PC-9 (cell line): ENCODE data around the gene HMGA1. TPM values are rescaled to one million over a fixed set of nuclear protein-coding genes. Genes with fewer than 3 reads are reported as not detected.

ENCODE experiments used
- BruUV-seq: library from RNA; stranded (reverse); fragments of 400-500 nt; replicated peaks from 2 replicates; lab custom pipeline; 2021; lab: Mats Ljungman, UMichigan
- CTCF ChIA-PET: fragments of 300-600 bp; sonication (Branson Sonifier 250); formaldehyde crosslinking; loops from one replicate; lab custom pipeline; 2022; ENCODE audit warnings: antibody characterized with exemption; lab: Charles Lee
- POLR2A ChIA-PET: fragments of 300-600 bp; sonication (Branson Sonifier 250); formaldehyde crosslinking; loops from one replicate; lab custom pipeline; 2022; ENCODE audit warnings: antibody characterized with exemption; ENCODE audit not compliant: unreplicated experiment; lab: Charles Lee
- DNase-seq, 2 experiments: peaks; one replicate each; pipeline versions ENCODE4 v3.0.0 to v3.0.0-alpha.2; 2015 to 2022; ENCODE audit warnings: mixed read lengths in 1 of 2
- H2AFZ ChIP-seq: fragments of 200-600 bp; sonication (generic); 2 replicates; pipeline ENCODE4 v1.8.1; 2017; ENCODE audit warnings: antibody characterized with exemption
- H3F3A ChIP-seq: fragments of 200-600 bp; sonication (generic); 2 replicates; pipeline ENCODE4 v1.8.1; 2017; ENCODE audit warnings: antibody characterized with exemption, mild to moderate bottlenecking, low read depth; ENCODE audit not compliant: insufficient read depth
- H3K27ac ChIP-seq: fragments of 200-600 bp; sonication (generic); 2 replicates; pipeline ENCODE4 v1.6.1; 2016; ENCODE audit warnings: mixed run types
- H3K27me3 ChIP-seq: fragments of 200-600 bp; sonication (generic); 2 replicates; pipeline ENCODE4 v1.6.1; 2016; ENCODE audit warnings: low read depth, mixed run types; ENCODE audit not compliant: insufficient read depth
- H3K36me3 ChIP-seq: fragments of 200-600 bp; sonication (generic); 2 replicates; pipeline ENCODE4 v1.6.1; 2016; ENCODE audit warnings: low read depth, mixed run types
- H3K4me1 ChIP-seq: fragments of 200-600 bp; sonication (generic); replicated peaks from 2 replicates; pipeline ENCODE4 v1.6.1; 2016; ENCODE audit warnings: mixed run types; ENCODE audit not compliant: insufficient read depth
- H3K4me2 ChIP-seq: fragments of 200-600 bp; sonication (generic); 2 replicates; pipeline ENCODE4 v1.6.1; 2017; ENCODE audit warnings: mixed run types
- H3K4me3 ChIP-seq: fragments of 200-600 bp; sonication (generic); 2 replicates; pipeline ENCODE4 v1.6.1; 2016; ENCODE audit warnings: mixed run types
- H3K79me2 ChIP-seq: fragments of 200-600 bp; sonication (generic); 2 replicates; pipeline ENCODE4 v1.6.1; 2017; ENCODE audit warnings: low read depth, mixed run types
- H3K9me2 ChIP-seq: fragments of 200-600 bp; sonication (generic); 2 replicates; pipeline ENCODE4 v1.8.1; 2017; ENCODE audit warnings: mild to moderate bottlenecking; ENCODE audit not compliant: insufficient read depth
- H3K9me3 ChIP-seq: fragments of 200-600 bp; sonication (generic); 2 replicates; pipeline ENCODE4 v1.8.1; 2016; ENCODE audit warnings: low read depth; ENCODE audit not compliant: insufficient read depth
- H4K20me1 ChIP-seq: fragments of 200-600 bp; sonication (generic); 2 replicates; pipeline ENCODE4 v1.8.1; 2017; ENCODE audit not compliant: insufficient read depth
- EZH2 ChIP-seq: fragments of 200-600 bp; sonication (generic); IDR thresholded peaks from 2 replicates; pipeline ENCODE4 v1.8.0; 2017; ENCODE audit warnings: antibody characterized with exemption, low read depth
- intact Hi-C: fragments of 100-400 bp; cut with micrococcal nuclease; formaldehyde crosslinking; loops from one replicate; pipeline ENCODE4 v1.10.0; 2022; ENCODE audit not compliant: unreplicated experiment
- total RNA-seq: library from RNA; stranded (reverse); gene quantifications from 2 replicates; pipeline ENCODE4 v1.2.3, GENCODE V29; 2021
- TF ChIP-seq, protein P1 (sequence below): fragments of 200-600 bp; sonication (generic); conservative IDR thresholded peaks from 2 replicates; pipeline ENCODE4 v1.6.1; 2017; ENCODE audit warnings: mixed run types, antibody characterized with exemption, mild to moderate bottlenecking, moderate library complexity

Gene HMGA1
- total RNA-seq, 1 experiment from 2014 or later: 1,951 TPM

- no peak for DNase-seq
- BruUV-seq: no TSS peak
- Histone ChIP-seq H3K9me2 (no peaks in the 10 kb centered on the region), H3K4me3 (no peak overlapping the region), H3F3A (no peaks in the 10 kb centered on the region), H3K27me3 (no peaks in the 10 kb centered on the region), H4K20me1 (no peaks in the 10 kb centered on the region), H3K36me3 (0 out of 2 replicates have a peak, but pooled peaks cover 4% of the 10 kb centered on the region), H3K9me3 (no peaks in the 10 kb centered on the region), H3K4me1 (peaks cover 10% of the 10 kb centered on the region), H3K79me2 (no peaks in the 10 kb centered on the region), H2AFZ (no peak overlapping the region), H3K27ac (no peak overlapping the region), H3K4me2 (no peak overlapping the region)
- intact Hi-C loops: no loop called here
- TF ChIP-seq EZH2: no peak
- TF ChIP-seq, protein P1, sequence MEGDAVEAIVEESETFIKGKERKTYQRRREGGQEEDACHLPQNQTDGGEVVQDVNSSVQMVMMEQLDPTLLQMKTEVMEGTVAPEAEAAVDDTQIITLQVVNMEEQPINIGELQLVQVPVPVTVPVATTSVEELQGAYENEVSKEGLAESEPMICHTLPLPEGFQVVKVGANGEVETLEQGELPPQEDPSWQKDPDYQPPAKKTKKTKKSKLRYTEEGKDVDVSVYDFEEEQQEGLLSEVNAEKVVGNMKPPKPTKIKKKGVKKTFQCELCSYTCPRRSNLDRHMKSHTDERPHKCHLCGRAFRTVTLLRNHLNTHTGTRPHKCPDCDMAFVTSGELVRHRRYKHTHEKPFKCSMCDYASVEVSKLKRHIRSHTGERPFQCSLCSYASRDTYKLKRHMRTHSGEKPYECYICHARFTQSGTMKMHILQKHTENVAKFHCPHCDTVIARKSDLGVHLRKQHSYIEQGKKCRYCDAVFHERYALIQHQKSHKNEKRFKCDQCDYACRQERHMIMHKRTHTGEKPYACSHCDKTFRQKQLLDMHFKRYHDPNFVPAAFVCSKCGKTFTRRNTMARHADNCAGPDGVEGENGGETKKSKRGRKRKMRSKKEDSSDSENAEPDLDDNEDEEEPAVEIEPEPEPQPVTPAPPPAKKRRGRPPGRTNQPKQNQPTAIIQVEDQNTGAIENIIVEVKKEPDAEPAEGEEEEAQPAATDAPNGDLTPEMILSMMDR: no peak
- CTCF ChIA-PET: no interaction called here
- POLR2A ChIA-PET: no interaction called here
These were observed 38.6 kb downstream of the HMGA1 start for GRCh38 chr6:34275128-34275804.

DNA sequence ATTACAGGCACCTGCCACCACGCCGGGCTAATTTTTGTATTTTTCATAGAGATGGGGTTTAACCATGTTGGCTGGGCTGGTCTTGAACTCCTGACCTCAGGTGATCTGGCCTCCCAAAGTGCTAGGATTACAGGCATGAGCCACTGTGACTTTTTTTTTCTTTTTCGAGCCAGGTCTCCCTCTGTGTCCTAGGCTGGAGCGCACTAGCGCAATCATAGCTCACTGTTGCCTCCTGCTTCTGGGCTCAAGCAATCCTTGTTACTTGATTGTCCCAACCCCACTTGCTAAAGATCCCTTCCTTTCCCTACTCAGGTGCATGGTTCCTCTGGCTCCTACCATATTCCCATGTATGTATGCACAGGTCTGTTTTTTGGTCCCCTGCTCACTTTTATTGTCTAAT is 39.5 kb downstream of the HMGA1 start:
- TF ChIP-seq, protein P1: no peak
- TF ChIP-seq EZH2: no peak
- Histone ChIP-seq H3K27me3 (no peaks in the 10 kb centered on the region), H3F3A (no peaks in the 10 kb centered on the region), H3K4me2 (no peak overlapping the region), H3K4me1 (peaks cover 10% of the 10 kb centered on the region), H3K9me3 (no peaks in the 10 kb centered on the region), H3K9me2 (no peaks in the 10 kb centered on the region), H3K27ac (no peak overlapping the region), H3K79me2 (no peaks in the 10 kb centered on the region), H3K4me3 (no peak overlapping the region), H3K36me3 (0 out of 2 replicates have a peak, but pooled peaks cover 4% of the 10 kb centered on the region), H4K20me1 (no peaks in the 10 kb centered on the region), H2AFZ (no peak overlapping the region)
- no peak for DNase-seq
- POLR2A ChIA-PET: interaction anchor here (0.6 kb wide), 1 partner anchor 184 kb away, joined by 3 read pairs; no protein-coding TSS in a partner anchor
- CTCF ChIA-PET: no interaction called here
- intact Hi-C loops: no loop called here
- no TSS peak for BruUV-seq

DNA sequence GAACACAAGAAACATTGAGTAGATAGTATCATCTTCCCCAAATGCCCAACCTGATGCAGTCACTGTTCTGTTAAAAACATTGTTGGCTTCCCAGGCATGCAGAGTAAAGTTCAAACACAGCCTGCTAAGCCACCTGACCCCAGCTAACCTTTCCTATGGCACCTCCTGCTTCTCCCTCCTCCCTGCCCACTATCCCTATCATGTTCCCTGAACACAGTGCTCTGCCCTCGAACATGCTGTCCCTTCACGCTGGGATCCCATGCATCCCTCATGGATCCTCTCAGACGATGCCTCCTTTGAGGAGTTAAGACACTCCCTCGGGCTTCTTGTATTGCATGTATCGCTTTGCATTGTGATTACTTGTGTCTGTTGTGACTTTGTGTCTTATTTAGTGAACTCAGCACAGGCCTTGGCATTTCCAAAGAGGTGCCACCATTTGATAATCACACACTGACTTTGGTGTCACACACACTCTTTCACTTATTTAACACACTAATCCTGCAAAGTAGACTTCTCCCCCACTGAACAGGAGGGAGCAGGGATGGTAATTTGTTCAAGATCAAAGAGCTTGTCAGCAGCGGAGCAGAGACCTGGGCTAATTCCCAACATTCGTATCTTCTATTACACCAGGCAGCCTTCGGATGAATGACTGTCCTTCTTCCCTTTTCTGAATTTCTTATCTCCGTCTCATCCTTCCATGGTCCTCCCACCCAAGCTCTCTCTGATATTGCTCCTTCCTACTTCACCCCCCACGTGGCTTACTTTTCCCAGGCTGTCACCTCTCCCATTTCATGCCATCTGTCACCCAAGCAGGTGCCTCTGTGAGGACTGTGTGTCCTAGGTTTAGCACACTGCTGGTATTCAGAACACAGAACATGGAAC is 40.4 kb downstream of the HMGA1 start:
- no peak overlapping the region for H3K4me3 ChIP-seq
- no peak overlapping the region for H3K27ac ChIP-seq
- BruUV-seq: no TSS peak
- POLR2A ChIA-PET: no interaction called here
- TF ChIP-seq EZH2: no peak
- TF ChIP-seq, protein P1: no peak
- H2AFZ ChIP-seq: no peak overlapping the region
- H3K9me3 ChIP-seq: no peaks in the 10 kb centered on the region
- no peak for DNase-seq
- 0 out of 2 replicates have a peak, but pooled peaks cover 4% of the 10 kb centered on the region for H3K36me3 ChIP-seq
- H3K27me3 ChIP-seq: no peaks in the 10 kb centered on the region
- no peaks in the 10 kb centered on the region for H4K20me1 ChIP-seq
- H3K79me2 ChIP-seq: no peaks in the 10 kb centered on the region
- peaks cover 10% of the 10 kb centered on the region for H3K4me1 ChIP-seq
- H3K9me2 ChIP-seq: no peaks in the 10 kb centered on the region
- no peak overlapping the region for H3K4me2 ChIP-seq
- intact Hi-C loops: no loop called here
- CTCF ChIA-PET: interaction anchor here (0.5 kb wide), 1 partner anchor 34 kb away, joined by 6 read pairs; no protein-coding TSS in a partner anchor
- no peaks in the 10 kb centered on the region for H3F3A ChIP-seq
